Measurements from ENCODE around the gene TRIM2. TPM values are rescaled to one million over a fixed set of nuclear protein-coding genes. Genes with fewer than 3 reads are reported as not detected.

Gene TRIM2
- total RNA-seq, 2 experiments from 2014 or later, result 0.06 to 0.29 TPM

DNA sequence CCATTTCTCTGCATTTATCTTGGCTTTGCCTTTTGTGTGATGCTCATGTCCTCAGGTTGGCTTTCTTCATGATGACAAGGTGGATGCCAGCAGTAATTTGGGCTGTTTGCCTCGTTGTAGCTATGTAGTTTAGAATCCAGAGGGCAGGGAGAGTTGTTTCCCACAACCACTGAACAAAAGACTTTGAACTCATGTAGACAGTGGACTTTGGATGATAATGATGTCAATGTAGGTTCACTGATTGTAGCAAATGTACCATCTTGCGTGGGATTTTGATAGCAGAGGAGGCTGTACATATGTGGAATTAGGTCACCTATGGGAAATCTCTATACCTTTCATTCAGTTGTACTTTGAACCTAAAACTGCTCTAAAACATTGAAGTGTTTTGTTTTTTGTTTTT is 181.5 kb downstream of the TRIM2 start:
- DNase-seq (ENCODE audit: low spot score), result no peak
- POLR2A ChIA-PET, result interaction anchor here (0.7 to 1.9 kb wide), 5 partner anchors 10 to 39 kb away, joined by 3 to 9 read pairs (median 4); no protein-coding TSS in a partner anchor
- no peaks in the 10 kb centered on the region for H3K9me2 ChIP-seq (ENCODE audit: insufficient read depth, low read length)
- H4K20me1 ChIP-seq (ENCODE audit: insufficient read depth, low read length), result no peaks in the 10 kb centered on the region
- no peak overlapping the region for H3K4me2 ChIP-seq (ENCODE audit: low read length)
- TF ChIP-seq EZH2phosphoT487 (IDR thresholded peaks at IDR 0.05; ENCODE audit: borderline replicate concordance, low read depth, low read length), result no peak
- TF ChIP-seq, protein P1, sequence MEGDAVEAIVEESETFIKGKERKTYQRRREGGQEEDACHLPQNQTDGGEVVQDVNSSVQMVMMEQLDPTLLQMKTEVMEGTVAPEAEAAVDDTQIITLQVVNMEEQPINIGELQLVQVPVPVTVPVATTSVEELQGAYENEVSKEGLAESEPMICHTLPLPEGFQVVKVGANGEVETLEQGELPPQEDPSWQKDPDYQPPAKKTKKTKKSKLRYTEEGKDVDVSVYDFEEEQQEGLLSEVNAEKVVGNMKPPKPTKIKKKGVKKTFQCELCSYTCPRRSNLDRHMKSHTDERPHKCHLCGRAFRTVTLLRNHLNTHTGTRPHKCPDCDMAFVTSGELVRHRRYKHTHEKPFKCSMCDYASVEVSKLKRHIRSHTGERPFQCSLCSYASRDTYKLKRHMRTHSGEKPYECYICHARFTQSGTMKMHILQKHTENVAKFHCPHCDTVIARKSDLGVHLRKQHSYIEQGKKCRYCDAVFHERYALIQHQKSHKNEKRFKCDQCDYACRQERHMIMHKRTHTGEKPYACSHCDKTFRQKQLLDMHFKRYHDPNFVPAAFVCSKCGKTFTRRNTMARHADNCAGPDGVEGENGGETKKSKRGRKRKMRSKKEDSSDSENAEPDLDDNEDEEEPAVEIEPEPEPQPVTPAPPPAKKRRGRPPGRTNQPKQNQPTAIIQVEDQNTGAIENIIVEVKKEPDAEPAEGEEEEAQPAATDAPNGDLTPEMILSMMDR (conservative IDR thresholded peaks at IDR 0.05; ENCODE audit: low read length), result no peak
- H3K4me3 ChIP-seq (ENCODE audit: low read depth, low read length, poor library complexity, severe bottlenecking), result no peak overlapping the region
- H3K9me3 ChIP-seq (ENCODE audit: low read length), result no peaks in the 10 kb centered on the region
- no peaks in the 10 kb centered on the region for H3K79me2 ChIP-seq (ENCODE audit: insufficient read depth, low read depth, low read length)
- H2AFZ ChIP-seq (ENCODE audit: low read length), result no peak overlapping the region
- CTCF ChIA-PET (ENCODE audit: unreplicated experiment), result no interaction called here
- BruUV-seq (replicated peaks), result no TSS peak
- H3K4me1 ChIP-seq (ENCODE audit: insufficient read depth, low read length, poor library complexity, severe bottlenecking), result no peaks in the 10 kb centered on the region
- intact Hi-C loops (cut with micrococcal nuclease; ENCODE audit: unreplicated experiment), result no loop called here
- H3K27ac ChIP-seq (ENCODE audit: low read depth, low read length, poor library complexity, severe bottlenecking), result no peak overlapping the region
- peaks cover 73% of the 10 kb centered on the region for H3K36me3 ChIP-seq (ENCODE audit: insufficient read depth, low read length)

DNA sequence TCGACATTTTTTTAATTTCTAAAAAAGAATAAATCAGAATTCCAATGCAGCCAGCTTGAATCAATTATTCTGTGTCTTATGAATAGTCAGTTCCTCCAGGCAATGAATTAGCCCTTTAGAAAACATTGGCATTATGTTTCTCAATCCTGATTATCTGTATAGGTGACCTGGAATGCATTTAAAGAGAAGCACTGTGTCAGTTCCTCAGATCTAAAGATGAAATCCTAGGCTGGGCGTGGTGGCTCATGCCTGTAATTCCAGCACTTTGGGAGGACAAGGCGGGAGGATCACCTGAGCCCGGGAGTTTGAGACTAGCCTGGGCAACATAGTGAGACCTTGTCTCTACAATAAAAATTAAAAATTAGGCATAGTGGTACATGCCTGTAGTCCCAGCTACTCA is 183.7 kb downstream of the TRIM2 start:
- H3K36me3 ChIP-seq (ENCODE audit: insufficient read depth, low read length), result peaks cover 79% of the 10 kb centered on the region
- BruUV-seq (replicated peaks), result no TSS peak
- TF ChIP-seq EZH2phosphoT487 (IDR thresholded peaks at IDR 0.05; ENCODE audit: borderline replicate concordance, low read depth, low read length), result no peak
- TF ChIP-seq, protein P1 (conservative IDR thresholded peaks at IDR 0.05; ENCODE audit: low read length), result no peak
- no peak overlapping the region for H3K27ac ChIP-seq (ENCODE audit: low read depth, low read length, poor library complexity, severe bottlenecking)
- H4K20me1 ChIP-seq (ENCODE audit: insufficient read depth, low read length), result no peaks in the 10 kb centered on the region
- no peak overlapping the region for H3K4me3 ChIP-seq (ENCODE audit: low read depth, low read length, poor library complexity, severe bottlenecking)
- no peaks in the 10 kb centered on the region; the same call in 1 of the 2 replicates for H3K9me3 ChIP-seq (ENCODE audit: low read length)
- POLR2A ChIA-PET, result interaction anchor here (1.6 to 2.4 kb wide), 2 partner anchors 12 to 16 kb away, joined by 3 to 7 read pairs; no protein-coding TSS in a partner anchor
- CTCF ChIA-PET (ENCODE audit: unreplicated experiment), result no interaction called here
- DNase-seq (ENCODE audit: low spot score), result no peak
- H3K79me2 ChIP-seq (ENCODE audit: insufficient read depth, low read depth, low read length), result no peaks in the 10 kb centered on the region
- no peak overlapping the region for H2AFZ ChIP-seq (ENCODE audit: low read length)
- intact Hi-C loops (cut with micrococcal nuclease; ENCODE audit: unreplicated experiment), result no loop called here
- H3K4me2 ChIP-seq (ENCODE audit: low read length), result no peak overlapping the region
- H3K4me1 ChIP-seq (ENCODE audit: insufficient read depth, low read length, poor library complexity, severe bottlenecking), result no peaks in the 10 kb centered on the region
- no peaks in the 10 kb centered on the region for H3K9me2 ChIP-seq (ENCODE audit: insufficient read depth, low read length)

Small RNAs within 50 kb of the gene (small RNA-seq; reads per million reads assigned to genes)
- not detected for gene RF00019
- gene RN7SL419P, result not detected
- gene RNU6-1196P, result not detected

Other genes with a start within 250 kb of the TRIM2 start
- gene MND1, start 140.2 kb downstream of the TRIM2 start, total RNA-seq (2014; rRNA removed; shearing (Covaris generic)), result 59.4 and 67.9 TPM in 2 replicates
- gene MND1, start 140.2 kb downstream of the TRIM2 start, total RNA-seq (2022), result 101 and 122 TPM in 2 replicates